ENCODE data around the gene TRIM8. TPM values are rescaled to one million over a fixed set of nuclear protein-coding genes. Genes with fewer than 3 reads are reported as not detected.
"Not testable (repeated sequence)": the region's sequence is repeated elsewhere in the genome, so short reads cannot be mapped to it uniquely, and the experiment has no call there.

TRIM8 gene
- total RNA-seq, 1 experiment from 2014 or later: 67.3 TPM

GRCh38 chr10:102657451-102657850 lies 13.2 kb downstream of the TRIM8 start:
- Histone ChIP-seq H3K27me3 (no peaks in the 10 kb centered on the region), H3K36me3 (peaks cover 47% of the 10 kb centered on the region), H3K27ac (no peak overlapping the region), H3K9me3 (replicated peaks) (no peaks in the 10 kb centered on the region), H3K4me3 (no peak overlapping the region), H3K4me1 (peaks cover 19% of the 10 kb centered on the region)
- no peak for DNase-seq

DNA sequence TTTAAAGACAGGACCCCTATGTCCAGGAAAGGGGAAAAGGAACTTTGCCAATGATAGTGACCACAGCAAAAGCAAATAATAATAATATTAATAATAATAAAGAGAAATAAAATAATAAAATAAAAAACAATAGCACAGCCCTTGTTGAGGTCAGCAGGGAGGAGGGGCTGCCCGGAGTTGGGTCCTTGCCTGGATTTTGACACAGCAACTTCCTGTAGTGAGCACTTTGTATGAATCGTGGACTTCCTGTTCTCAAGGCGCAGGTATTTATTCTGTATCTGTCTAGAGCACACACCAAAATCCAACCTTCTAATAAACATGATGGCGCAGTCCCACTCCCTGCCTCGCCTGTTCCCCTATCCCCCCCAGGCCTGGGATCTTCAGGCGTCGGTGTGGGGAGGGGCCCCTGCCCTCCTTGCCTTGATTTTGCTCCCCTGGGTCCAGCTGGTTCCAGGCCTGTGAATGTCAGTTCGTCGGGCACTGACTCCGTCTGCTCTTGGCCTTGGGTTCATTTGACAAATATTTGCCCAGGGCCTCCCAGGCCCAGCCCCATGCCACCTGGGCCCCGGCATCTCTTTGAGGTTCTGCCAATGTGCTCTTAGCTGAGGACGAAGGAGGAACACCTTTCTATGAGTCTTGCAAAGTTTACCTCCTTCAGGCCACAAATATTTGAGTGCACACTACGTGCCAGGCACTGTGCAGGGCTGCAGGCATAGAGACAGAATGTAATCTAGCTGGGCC lies 13.9 kb downstream of the TRIM8 start:
- peaks cover 42% of the 10 kb centered on the region for H3K36me3 ChIP-seq
- H3K4me1 ChIP-seq: peaks cover 23% of the 10 kb centered on the region
- H3K27ac ChIP-seq: no peak overlapping the region

DNA sequence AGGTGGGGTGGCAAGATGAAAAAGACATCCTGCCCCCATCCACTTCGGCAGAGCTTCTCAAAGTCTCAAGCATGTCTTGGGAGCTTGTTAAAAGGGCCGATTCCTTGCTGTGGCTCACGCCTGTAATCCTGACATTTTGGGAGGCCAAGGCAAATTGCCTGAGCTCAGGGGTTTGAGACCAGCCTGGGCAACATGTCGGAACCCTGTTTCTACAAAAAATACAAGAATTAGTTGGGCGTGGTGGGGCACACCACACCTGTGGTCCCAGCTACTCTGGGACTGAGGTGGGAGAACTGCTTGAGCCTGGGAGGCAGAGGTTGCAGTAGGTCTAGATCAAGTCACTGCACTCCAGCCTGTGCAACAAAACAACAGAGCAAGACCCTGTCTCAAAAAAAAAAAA lies 14.5 kb downstream of the TRIM8 start:
- H3K9me3 ChIP-seq (replicated peaks): no peaks in the 10 kb centered on the region
- H3K4me3 ChIP-seq: no peak overlapping the region
- no peak for DNase-seq
- no peak overlapping the region for H3K27ac ChIP-seq
- peaks cover 35% of the 10 kb centered on the region for H3K36me3 ChIP-seq
- H3K4me1 ChIP-seq: peaks cover 26% of the 10 kb centered on the region
- H3K27me3 ChIP-seq: no peaks in the 10 kb centered on the region

More for the DNA sequence above, 13.9 kb downstream of the TRIM8 start:
- Histone ChIP-seq H3K27me3 (no peaks in the 10 kb centered on the region), H3K4me3 (no peak overlapping the region), H3K9me3 (replicated peaks) (no peaks in the 10 kb centered on the region)
- no peak for DNase-seq

DNA sequence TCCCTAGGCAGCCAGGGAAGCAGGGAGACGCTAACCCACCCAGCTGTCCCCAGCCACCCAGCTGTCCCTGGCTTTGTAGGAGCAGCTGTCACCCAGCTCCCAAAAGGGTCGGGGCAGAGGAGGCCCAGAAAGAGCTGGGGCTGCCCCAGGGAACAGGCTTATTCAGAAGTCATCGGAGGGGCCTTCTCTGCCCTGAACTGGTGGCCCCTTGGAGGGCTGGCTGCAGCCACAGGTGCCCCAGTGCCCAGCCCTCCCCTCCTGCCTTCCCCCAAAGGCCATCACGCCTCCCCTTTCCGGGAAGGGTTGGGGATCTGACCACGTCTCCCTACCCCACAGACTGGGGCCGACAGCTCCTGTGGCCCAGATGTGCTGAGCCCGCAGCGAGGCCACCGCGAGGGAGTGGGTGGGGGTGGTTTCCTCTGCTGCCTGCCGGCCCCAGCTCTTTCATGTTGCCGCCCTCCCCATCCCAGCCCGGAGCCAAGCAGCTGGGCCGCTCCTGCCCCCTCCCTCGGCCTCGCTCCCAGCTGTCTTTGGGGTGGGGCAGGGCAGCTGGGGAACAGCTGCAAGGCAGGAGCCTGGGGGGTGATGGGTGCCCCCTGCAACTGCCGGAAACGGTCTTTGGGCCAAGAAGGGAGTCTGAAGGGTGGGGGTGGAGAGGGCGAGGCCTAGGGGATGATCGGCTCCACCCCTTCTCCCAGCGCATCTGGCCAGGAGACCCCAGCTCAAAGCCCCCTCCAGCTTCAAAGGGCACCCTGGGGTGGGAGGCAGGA lies 16.8 kb downstream of the TRIM8 start:
- no peaks in the 10 kb centered on the region for H3K9me3 ChIP-seq (replicated peaks)
- peaks cover 31% of the 10 kb centered on the region for H3K4me1 ChIP-seq
- H3K4me3 ChIP-seq: peak overlapping the region; percentile 26
- DNase-seq: peak; percentile 99
- no peaks in the 10 kb centered on the region for H3K27me3 ChIP-seq
- H3K27ac ChIP-seq: peak overlapping the region; percentile 97
- peaks cover 15% of the 10 kb centered on the region for H3K36me3 ChIP-seq

DNA sequence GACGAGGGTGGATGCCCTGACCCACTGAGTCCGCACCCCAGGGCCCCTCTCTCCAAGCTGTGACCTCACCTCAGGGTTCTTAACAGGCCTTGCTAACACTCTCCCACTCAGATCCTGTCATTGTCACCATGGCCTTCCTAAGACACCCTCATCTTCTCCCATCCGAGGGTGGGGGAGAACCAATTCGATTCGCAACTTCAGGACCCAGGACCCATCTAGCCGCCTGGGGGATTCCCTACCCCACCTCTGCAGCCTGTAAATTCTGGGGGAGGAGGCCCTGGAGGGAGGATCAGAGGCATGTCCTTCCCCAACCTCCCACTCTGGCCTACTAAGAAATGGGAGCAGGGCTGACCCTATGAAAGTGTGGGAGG lies 17.4 kb downstream of the TRIM8 start:
- Histone ChIP-seq H3K27ac (peak overlapping the region; percentile 97), H3K36me3 (peaks cover 11% of the 10 kb centered on the region; the same call in 1 of the 2 replicates), H3K27me3 (no peaks in the 10 kb centered on the region), H3K4me1 (peaks cover 33% of the 10 kb centered on the region), H3K9me3 (replicated peaks) (no peaks in the 10 kb centered on the region), H3K4me3 (peak overlapping the region; percentile 18)
- DNase-seq: no peak

DNA sequence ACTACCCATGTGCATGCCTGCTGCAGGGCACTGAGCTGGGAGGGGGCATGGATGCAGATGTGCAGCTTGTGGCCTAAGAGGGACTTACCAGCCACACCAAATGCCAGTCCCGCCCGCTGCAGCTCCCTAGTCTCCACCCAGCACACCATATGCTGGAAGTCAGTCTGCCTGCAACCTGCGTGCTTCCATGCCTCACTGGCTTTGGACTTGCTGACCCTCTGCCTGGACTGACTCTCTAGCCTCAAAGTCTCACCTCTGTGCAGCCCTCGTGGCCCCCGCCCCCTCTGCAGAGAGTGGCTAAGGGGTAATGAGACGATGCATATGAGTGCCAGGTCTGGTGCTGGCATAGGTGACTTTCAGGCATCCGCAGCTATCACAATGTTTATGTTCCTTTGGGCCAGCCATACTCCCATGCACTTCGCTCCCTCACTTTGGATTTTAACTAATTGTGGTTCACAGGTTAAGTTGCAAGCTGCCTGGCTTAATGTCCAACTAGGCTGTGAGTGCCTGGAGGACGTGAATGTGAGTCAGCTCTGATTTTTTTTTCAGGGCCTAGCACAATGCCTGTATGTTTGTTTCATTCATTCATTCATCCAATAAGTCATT lies 21.7 kb downstream of the TRIM8 start:
- Histone ChIP-seq H3K9me3 (replicated peaks) (no peaks in the 10 kb centered on the region), H3K27ac (no peak overlapping the region), H3K36me3 (no peaks in the 10 kb centered on the region), H3K27me3 (no peaks in the 10 kb centered on the region), H3K4me1 (peaks cover 52% of the 10 kb centered on the region), H3K4me3 (no peak overlapping the region)
- no peak for DNase-seq

DNA sequence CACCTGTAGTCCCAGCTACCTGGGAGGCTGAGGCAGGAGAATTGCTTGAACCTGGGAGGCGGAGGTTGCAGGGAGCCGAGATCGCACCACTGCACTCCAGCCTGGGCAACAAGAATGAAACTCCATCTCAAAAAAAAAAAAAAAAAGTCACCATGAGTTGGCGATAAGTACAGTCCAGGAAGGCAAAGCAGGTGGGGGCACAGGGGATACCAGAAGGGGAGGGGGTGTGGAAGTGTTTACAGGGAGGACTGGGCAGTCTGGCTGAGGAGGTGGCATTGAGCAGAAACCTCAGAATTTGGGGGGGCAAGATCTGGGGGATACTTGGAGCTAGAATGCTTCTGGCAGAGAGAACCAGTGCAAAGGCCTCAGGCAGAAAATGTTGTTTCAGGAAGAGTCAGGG lies 23.1 kb downstream of the TRIM8 start:
- not testable (repeated sequence) for H3K36me3 ChIP-seq; H3K27me3 ChIP-seq; DNase-seq; H3K9me3 ChIP-seq (replicated peaks); H3K4me3 ChIP-seq; H3K27ac ChIP-seq
- H3K4me1 ChIP-seq: peaks cover 43% of the 10 kb centered on the region

DNA sequence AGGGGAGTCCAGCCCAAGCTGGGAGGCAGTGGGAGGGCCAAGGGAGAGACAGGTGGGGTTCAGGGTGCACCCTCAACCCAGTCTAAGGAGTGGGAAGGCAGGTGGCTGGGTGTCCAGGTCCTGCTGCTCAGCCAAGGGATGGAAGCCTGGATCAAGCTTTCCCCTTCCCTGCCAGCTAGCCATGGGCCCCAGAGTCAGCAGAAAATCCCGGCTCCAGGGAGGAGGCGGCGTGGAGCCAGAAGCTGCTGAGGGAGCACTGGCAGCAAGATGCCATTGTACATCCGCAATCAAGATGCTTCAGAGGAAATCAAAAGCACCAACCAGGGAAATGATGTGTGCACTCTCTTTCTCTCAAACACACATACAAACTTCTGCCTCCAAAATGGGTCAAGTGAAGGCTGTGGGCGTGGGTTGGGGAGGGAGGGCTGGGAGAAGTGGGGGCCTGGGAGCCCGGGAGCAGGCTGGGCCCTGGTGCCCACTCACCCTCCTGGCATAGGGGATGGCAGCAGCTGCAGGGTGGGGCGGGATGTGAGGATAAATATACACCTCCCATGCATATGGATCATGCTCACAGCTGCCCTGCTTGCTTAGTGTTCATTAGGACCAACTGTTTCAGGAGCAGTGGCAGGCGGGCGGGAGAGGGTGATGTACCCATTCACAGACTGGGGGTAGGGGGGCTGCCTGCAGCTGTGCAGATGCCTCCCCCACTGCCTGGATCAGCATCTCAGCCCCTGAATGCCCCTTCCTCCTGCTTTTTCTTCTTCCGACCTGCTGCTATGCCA lies 24.2 kb downstream of the TRIM8 start:
- Histone ChIP-seq H3K4me1 (peaks cover 44% of the 10 kb centered on the region), H3K27ac (peak overlapping the region; percentile 6; the same call in 1 of the 2 replicates), H3K36me3 (no peaks in the 10 kb centered on the region), H3K27me3 (no peaks in the 10 kb centered on the region), H3K9me3 (replicated peaks) (no peaks in the 10 kb centered on the region), H3K4me3 (no peak overlapping the region)
- no peak for DNase-seq

DNA sequence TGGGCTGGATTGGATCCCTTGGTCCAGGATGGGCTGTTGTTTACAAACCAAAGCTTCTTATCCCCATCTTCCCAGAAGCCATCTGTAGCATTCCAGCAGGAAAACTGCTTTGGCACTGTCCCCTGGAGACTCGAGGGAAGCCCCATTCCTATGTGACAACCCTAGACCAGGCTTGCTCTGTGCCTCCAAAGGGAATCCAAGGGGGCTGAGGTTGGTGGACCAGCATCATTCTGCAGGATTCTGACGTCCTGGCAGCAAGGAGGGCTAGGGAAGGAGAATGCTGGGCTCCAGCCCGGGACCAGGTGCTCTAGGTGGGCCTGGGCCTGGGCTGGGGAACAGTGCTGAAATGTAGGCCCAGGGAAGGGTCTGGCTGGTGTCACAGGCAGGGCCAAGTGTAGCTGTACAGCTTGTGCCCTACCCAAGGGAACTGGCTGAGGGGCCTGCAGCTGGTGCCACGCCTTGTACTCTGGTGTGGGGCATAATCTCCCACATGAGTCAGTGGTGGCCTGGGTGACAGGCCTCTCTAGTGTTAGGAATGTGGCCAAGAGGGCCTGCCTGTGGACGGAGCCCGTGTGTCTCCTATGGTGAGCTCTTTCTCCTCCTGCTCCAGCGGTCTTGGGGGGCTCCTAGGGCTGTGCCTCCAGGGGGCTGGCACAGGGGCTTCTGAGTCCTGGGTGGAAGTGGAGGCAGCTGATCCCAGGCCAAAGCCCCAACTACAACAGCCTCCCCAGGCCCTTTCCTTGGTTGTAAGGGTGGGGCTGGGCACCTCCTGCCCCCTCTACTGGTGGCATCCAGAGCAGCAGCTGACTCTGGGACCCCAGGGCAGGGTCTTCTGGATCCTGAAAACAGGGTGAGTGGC lies 25.2 kb downstream of the TRIM8 start:
- H3K4me3 ChIP-seq: no peak overlapping the region
- H3K4me1 ChIP-seq: peaks cover 42% of the 10 kb centered on the region
- DNase-seq: peak; percentile 65 to 69
- H3K36me3 ChIP-seq: no peaks in the 10 kb centered on the region
- no peaks in the 10 kb centered on the region for H3K27me3 ChIP-seq
- peak overlapping the region; percentile 6 for H3K27ac ChIP-seq
- no peaks in the 10 kb centered on the region for H3K9me3 ChIP-seq (replicated peaks)

GRCh38 chr10:102670065-102670670 lies 25.9 kb downstream of the TRIM8 start:
- Histone ChIP-seq H3K27me3 (no peaks in the 10 kb centered on the region), H3K4me1 (peaks cover 48% of the 10 kb centered on the region), H3K27ac (no peak overlapping the region; the same call in 1 of the 2 replicates), H3K9me3 (replicated peaks) (no peaks in the 10 kb centered on the region), H3K36me3 (no peaks in the 10 kb centered on the region), H3K4me3 (no peak overlapping the region)
- DNase-seq: no peak

- no peaks in the 10 kb centered on the region for H3K9me3 ChIP-seq (replicated peaks)
- peaks cover 55% of the 10 kb centered on the region for H3K4me1 ChIP-seq
- no peaks in the 10 kb centered on the region for H3K36me3 ChIP-seq
- no peak for DNase-seq
- no peaks in the 10 kb centered on the region for H3K27me3 ChIP-seq
- no peak overlapping the region for H3K27ac ChIP-seq
- no peak overlapping the region for H3K4me3 ChIP-seq
Measured at GRCh38 chr10:102670871-102671434, 26.7 kb downstream of the TRIM8 start.

DNA sequence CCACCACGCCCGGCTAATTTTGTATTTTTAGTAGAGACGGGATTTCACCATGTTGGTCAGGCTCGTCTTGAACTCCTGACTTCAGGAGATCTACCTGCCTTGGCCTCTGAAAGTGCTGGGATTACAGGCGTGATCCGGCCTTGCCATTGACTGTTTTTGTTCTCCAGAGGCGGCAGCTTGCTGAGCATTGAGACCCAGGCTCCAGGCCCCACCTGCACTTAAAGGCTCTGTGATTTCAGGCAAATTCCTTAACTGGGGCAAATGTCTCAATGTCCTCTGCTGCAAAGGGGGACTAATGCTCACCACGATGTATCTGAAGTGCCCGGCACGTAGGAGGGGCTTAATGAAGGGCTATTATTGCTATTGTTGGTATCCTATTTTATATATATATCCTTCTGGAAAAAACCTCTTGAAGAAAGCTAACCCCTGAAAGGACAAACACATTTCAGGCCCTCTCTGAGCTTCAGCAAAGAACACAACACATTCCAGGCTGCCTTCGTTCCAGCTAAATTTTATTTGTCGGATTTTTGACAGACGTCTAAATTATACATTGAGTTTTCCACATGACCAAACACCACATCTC lies 29.0 kb downstream of the TRIM8 start:
- Histone ChIP-seq H3K36me3 (no peaks in the 10 kb centered on the region), H3K27me3 (no peaks in the 10 kb centered on the region), H3K9me3 (replicated peaks) (no peaks in the 10 kb centered on the region), H3K4me1 (peaks cover 65% of the 10 kb centered on the region), H3K27ac (peak overlapping the region; percentile 46), H3K4me3 (peak overlapping the region; percentile 46)
- DNase-seq: no peak

Data from SJCRH30 (cell line).